ENCODE measurements around the gene CD99. TPM values are rescaled to one million over a fixed set of nuclear protein-coding genes. Genes with fewer than 3 reads are reported as not detected.
"Not testable (repeated sequence)": the region's sequence is repeated elsewhere in the genome, so short reads cannot be mapped to it uniquely, and the experiment has no call there.

CD99 gene
- total and polyA plus RNA-seq, 11 donors = 216 to 477 (median 276) TPM

GRCh38 chrX:2756548-2756947 lies 65.5 kb downstream of the CD99 start:
- no peaks in the 10 kb centered on the region for H3K27me3 ChIP-seq
- H3K4me1 ChIP-seq = no peaks in the 10 kb centered on the region
- no peak for DNase-seq
- ATAC-seq = no peak
- no peak for TF ChIP-seq CTCF (IDR thresholded peaks at IDR 0.05)
- no peak for TF ChIP-seq POLR2A (IDR thresholded peaks at IDR 0.05)
- no peaks in the 10 kb centered on the region for H3K36me3 ChIP-seq
- H3K4me3 ChIP-seq = no peak overlapping the region
- 70 to 82% (median 78%) methylated on average over 10 of the region's 10 CpGs for WGBS, 4 donors
- H3K27ac ChIP-seq = no peak overlapping the region
- no peaks in the 10 kb centered on the region for H3K9me3 ChIP-seq
- intact Hi-C loops (cut with DNase I) = no loop called here

GRCh38 chrX:2761246-2761645 lies 70.2 kb downstream of the CD99 start:
- DNase-seq = no peak
- Histone ChIP-seq H3K9me3 (no peaks in the 10 kb centered on the region), H3K27me3 (no peaks in the 10 kb centered on the region), H3K4me1 (no peaks in the 10 kb centered on the region), H3K36me3 (no peaks in the 10 kb centered on the region), H3K27ac (no peak overlapping the region), H3K4me3 (no peak overlapping the region)
- 39 to 91% (median 74%) methylated on average over 2 of the region's 2 CpGs for WGBS, 4 donors
- TF ChIP-seq POLR2A (IDR thresholded peaks at IDR 0.05) = no peak
- no peak for TF ChIP-seq CTCF (IDR thresholded peaks at IDR 0.05)
- ATAC-seq = no peak
- intact Hi-C loops (cut with DNase I) = loop anchor here in 1 of 10 donors (10.0 kb wide), 1 partner anchor 56 kb away; no protein-coding TSS in a partner anchor

GRCh38 chrX:2762671-2763070 lies 71.6 kb downstream of the CD99 start:
- DNase-seq, ATAC-seq: not testable (repeated sequence)

GRCh38 chrX:2764766-2765548 lies 73.9 kb downstream of the CD99 start:
- intact Hi-C loops (cut with DNase I) = loop anchor here in 1 of 10 donors (10.0 kb wide), 1 partner anchor 60 kb away; no protein-coding TSS in a partner anchor
- H3K36me3 ChIP-seq, H3K4me1 ChIP-seq, ATAC-seq, DNase-seq, H3K4me3 ChIP-seq, H3K27me3 ChIP-seq, H3K9me3 ChIP-seq, H3K27ac ChIP-seq: not testable (repeated sequence)
- WGBS, 4 donors = 79 to 87% (median 86%) methylated on average over 19 of the region's 19 CpGs

More at GRCh38 chrX:2762671-2763070, 71.6 kb downstream of the CD99 start:
- H3K9me3 ChIP-seq, H3K27me3 ChIP-seq, H3K4me1 ChIP-seq, H3K27ac ChIP-seq, H3K36me3 ChIP-seq, H3K4me3 ChIP-seq: not testable (repeated sequence)
- intact Hi-C loops (cut with DNase I) = loop anchor here in 1 of 10 donors (10.0 kb wide), 1 partner anchor 58 kb away; no protein-coding TSS in a partner anchor
- WGBS, 4 donors = 57 to 75% (median 64%) methylated on average over 4 of the region's 4 CpGs

GRCh38 chrX:2765549-2765830 lies 74.4 kb downstream of the CD99 start:
- ATAC-seq (no peak), DNase-seq (no peak)
- no peaks in the 10 kb centered on the region for H3K27me3 ChIP-seq
- intact Hi-C loops (cut with DNase I) = loop anchor here in 1 of 10 donors (10.0 kb wide), 1 partner anchor 61 kb away; no protein-coding TSS in a partner anchor
- no peak overlapping the region for H3K4me3 ChIP-seq
- H3K9me3 ChIP-seq = no peaks in the 10 kb centered on the region
- H3K4me1 ChIP-seq = peaks cover 0 to 10% (median 0%) of the 10 kb centered on the region in 12 donors
- H3K36me3 ChIP-seq = no peaks in the 10 kb centered on the region
- 82 to 87% (median 84%) methylated on average over 5 of the region's 5 CpGs for WGBS, 4 donors
- no peak for TF ChIP-seq POLR2A (IDR thresholded peaks at IDR 0.05)
- TF ChIP-seq CTCF (IDR thresholded peaks at IDR 0.05) = no peak
- no peak overlapping the region for H3K27ac ChIP-seq
